GM21717 (cell line): ENCODE data around the gene GUCY1B1.

ENCODE experiments used
- ATAC-seq: cut with Tn5 transposase; IDR thresholded peaks from one replicate; pipeline ENCODE4 v1.9.1; 2021; ENCODE audit warnings: mild to moderate bottlenecking, moderate library complexity; ENCODE audit not compliant: unreplicated experiment

GUCY1B1 gene

DNA sequence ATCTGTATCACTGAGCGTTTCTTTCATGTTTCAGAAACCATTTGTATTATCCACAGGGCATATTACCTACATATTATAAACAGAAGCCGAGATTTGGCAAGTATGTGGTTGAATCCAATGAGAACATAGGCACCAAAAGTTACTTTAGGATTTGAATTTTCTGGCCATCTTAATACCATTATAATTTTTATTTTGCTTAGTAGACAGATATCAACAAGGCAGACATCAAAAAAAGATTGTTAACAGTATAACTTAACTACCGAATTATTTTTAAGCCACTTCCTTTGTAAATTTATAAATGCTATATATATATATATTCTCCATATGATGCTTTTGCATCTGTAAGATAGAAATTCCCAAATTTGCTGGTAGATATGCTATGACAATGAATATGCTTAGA lies 2.2 kb downstream of the GUCY1B1 start:
- no peak for ATAC-seq

DNA sequence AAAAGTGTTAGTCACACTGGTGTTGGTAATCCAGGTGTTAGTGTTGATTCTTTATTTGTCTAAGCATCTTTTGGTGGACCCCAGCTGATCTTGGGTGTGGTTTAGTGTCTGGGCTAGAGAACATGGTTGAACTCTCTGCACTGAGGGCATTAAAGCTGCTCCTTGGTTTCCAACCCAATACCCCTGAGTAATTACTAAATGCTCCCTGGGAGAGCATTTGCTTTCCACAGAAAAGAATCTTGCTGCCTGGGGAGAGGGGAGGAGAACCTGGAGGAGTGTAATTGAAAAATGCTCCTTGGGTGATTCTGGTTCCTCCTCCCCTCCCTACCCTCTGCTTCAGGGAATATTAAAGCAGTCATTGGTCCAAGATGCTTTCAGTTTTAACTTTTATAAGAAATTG lies 3.1 kb downstream of the GUCY1B1 start:
- no peak for ATAC-seq

DNA sequence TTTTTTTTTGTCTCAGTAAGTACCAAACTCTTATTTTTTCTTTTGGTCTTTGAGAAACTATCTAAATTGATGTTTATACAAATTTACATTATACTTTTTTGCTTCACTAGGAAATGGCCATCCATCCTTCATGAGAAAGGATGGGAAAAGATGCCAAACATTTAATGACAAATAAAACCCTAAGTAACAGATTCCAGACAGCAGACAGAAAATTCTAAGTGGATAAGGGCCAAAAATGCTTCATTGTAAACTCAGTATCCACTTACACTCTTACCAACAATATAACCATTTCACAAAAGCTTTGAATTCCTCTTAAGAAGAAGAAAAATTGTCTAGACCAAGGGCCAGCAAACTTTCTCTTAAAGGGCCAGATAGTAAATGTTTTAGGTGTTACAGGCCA lies 3.5 kb downstream of the GUCY1B1 start:
- ATAC-seq, result no peak

DNA sequence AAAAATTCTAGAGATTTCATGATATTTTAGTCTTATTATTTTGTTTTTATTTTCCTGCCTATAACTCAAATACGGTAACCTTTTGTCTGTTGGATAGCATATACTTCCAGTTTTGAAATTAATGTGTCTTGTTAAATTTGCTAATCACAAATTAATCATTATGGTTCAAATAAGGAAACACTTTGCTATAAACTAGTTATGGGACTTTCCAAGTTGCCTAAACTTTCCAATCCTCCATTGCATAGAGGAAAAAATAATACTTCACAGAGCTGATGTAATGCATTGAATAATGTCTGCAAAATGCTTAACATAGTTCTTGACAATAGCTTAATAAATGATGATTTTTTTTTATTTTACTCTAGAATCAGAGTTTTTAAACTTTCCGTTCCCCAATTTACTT lies 4.7 kb downstream of the GUCY1B1 start:
- ATAC-seq, result no peak

DNA sequence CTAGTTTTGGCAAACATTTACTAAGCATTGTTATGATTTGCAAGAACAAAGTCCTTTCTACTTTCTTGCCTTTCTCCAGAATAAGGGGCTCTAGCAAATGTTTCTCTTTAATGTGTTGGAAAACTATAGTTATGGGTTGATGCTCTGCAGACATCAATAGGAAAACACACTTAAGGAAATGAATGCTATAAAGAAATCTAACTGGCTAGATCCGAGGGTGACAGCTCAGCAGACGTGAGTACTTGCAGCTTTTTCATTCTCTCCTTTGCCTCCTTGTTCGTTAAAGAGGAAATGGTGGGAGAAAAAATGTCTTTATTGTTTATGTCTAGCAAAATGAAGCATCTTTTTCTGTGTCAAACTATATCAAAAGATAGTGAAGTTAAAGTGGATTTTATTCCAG lies 6.3 kb downstream of the GUCY1B1 start:
- no peak for ATAC-seq

DNA sequence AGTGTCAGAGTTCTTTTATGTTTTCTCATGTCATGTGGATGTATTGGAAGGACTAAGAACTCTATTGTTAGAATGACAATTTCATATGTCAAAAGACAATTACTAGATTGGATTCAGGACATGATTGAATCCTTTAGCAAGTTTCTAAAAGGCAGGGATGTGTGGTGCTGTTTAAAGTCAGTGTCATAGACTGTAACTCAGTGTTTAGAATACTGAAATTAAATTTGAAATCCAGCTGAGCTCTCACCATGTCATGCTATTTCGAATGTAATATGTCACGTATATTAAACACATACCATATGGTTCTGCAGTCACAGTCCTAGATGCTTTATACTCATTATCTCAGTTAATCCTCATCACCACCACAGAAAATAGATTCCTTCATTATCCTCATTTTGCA lies 7.8 kb downstream of the GUCY1B1 start:
- ATAC-seq, result no peak

DNA sequence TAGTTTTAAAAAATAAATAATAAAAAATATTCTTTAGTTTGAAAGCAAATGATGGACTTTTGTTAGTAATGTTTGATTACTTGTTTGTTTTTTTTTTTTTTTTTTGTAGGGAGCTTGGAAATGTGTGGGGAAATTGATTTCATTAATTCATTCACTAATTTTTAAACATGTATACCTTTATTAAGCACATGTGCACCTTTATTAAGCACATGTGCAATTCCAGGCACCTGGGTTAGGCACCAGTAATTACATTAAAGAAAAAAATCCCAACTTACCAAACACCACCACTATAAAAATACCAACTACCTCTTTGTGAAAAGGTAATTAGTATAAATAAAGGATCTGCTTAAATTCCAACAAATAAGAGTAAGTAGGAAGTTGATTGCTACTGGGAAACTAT lies 9.5 kb downstream of the GUCY1B1 start:
- no peak for ATAC-seq

DNA sequence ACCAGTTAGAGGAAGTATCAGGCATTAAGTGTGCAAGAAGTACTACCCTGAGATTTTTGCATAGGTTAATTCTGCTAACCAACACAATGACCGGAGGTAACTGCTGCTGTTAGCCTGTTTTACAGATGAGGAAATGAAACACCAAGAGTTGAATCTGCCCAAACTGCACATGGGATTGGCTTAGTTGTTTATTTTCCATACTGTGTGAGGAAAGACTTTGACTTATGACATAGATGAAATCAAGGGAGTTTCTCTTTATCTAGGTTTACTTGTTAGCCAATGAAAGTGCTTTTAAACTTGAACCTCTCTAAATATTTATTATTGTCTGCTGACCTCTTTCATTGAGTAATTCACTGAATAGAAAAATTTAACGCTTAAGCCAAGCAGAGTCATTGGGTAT lies 10.3 kb downstream of the GUCY1B1 start:
- no peak for ATAC-seq

DNA sequence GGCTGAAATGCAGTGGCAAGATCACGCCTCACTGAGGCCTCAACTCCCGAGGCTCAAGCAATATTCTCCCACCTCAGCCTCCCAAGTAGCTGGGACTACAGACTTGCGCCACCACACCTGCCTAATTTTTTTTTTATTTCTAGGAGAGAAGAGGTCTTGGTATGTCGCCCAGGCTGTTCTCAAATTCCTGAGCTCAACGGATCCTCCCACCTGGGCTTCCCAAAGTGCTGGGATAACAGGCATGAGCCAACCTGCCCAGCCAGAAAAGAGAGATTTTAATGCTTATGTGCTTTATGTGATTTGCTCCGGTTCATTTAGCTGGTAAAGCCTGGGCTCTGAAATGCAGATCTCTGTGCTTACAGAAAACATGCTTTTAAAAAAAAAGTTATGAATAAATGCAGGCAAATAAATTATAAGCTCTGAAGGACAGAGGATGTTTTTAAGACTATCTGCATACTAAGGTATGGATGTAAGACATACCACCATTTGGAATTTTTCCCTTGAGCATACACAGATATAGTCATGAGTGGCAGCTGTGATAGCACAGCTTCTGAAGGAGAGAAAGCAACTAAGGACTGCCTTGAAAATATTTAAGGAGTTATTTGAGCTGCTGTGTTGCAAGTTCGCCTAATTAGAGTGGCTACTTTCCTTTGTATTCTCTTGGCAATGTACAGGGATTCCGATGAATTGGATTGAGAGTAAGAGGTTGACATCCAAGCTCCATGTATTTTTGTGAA lies 13.8 kb downstream of the GUCY1B1 start:
- ATAC-seq, result no peak

DNA sequence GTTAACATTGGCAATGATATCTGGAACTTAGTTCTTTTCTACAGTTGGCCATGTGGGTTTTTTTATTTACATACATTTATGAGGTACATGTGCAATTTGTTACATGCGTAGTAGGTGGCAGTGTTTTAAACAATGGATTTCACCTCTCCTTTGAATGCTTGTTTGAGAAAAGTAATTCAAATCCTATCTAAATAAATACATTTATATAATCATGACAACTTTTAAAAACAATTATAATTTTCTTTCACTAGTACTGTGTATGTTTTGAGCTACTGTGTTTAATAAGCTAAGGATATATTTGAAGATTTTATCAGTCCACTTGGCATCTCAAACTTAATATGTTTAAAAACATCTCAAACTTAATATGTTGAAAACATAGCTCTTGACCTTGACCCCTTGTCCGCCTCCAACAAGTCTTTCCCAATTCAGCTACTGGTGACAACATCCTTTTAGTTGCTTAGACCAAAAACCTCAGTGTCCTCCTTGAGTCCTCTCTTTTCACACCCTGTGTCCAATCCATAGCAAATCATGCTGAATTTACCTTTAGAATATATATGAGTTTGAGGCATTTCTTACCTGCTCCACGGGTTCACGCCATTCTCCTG lies 14.5 kb downstream of the GUCY1B1 start:
- ATAC-seq, result no peak

DNA sequence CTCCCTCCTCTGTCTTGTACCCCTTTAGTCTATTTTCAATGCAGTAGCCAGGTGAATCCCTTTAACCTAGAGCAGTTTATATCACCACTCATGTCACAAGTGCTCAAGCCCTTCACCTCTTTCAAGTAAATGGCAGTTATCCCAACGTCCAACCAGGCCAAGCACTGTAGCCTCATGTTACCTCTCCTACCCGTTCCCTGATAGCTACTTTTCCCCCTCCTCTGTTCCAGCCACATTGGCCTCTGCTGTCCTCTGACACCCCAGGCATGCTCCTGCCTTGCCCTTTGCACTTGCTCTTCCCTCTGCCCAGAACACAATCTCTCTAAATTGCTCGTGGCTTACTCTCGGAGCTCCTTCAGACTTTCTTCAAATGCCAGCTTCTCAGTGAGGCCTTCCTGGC lies 15.2 kb downstream of the GUCY1B1 start:
- no peak for ATAC-seq

DNA sequence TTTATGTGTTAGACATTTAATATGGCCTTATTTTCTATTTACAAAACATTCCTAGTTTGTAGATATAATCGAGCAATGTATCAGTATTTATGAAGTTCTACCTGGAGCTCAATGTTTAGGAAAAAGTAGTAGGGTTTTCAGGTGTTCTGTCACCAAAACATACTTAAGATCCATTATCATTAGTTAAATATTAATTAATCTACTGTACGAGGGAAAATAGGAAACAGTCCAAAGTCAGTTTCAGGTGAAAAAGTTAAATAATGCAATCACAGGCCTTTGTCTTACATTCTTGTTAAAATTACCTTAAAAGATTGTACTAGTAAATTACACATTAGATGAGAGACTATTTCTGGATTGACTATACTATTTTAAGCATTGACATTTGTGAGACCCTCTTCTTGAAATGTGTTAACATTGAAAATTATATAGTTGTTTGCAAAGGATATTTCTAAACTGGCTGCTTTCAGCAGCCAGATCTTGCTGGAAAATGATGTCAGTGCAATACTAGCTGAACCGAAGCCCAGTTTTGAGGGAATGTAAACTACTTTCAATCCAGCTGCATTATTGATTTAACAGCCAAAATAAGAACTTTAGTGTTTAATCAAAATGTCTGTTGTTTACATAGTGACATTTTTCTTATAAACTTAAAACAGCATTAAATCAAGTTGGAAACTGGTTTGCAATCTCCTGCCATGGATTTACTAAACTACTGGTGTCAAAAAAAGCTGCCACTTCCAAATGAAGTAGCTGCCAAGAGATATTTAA lies 19.3 kb downstream of the GUCY1B1 start:
- no peak for ATAC-seq

DNA sequence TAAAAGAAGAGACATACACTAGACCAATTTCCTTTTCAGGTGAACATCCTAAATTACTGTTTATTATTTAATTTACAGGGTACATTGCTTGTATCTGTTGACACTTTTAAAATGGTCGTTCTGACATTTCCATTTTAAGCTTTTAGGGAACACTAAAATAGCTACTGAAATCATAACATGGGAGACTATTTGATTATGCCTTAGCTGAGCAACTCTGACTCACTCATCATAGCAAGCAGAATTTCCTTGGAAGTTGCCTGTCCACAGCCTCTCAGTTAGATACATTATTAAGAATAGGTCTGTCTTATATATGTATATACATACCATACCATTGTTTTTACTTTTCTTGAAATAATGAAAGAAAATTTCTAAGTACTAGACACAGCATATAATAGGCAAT lies 22.0 kb downstream of the GUCY1B1 start:
- ATAC-seq, result no peak

DNA sequence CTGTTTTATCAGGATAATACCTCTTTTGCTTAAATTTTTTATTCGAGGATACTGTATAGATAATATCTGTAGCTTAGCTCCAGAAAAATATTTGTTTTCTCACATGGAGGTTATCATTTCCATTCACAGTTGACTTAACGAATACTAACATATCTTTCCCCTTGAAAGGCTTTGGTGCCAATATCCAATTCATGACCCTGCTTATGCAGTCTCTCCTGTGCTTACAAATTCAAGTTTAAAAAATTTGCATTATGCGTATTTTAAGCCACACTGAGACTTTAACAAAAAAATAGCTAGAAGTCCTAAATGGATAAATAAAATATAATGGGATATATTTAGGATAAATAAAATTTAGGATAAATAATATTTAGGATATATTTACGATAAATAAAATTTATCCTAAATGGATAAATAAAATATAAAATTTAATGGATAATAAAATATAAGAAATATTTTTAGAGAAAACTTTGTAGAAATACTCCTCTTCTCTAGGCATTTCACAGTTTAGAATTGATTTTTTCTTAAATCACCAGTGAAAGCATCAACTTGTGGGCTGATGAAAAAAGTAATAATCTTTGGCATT lies 22.5 kb downstream of the GUCY1B1 start:
- no peak for ATAC-seq

DNA sequence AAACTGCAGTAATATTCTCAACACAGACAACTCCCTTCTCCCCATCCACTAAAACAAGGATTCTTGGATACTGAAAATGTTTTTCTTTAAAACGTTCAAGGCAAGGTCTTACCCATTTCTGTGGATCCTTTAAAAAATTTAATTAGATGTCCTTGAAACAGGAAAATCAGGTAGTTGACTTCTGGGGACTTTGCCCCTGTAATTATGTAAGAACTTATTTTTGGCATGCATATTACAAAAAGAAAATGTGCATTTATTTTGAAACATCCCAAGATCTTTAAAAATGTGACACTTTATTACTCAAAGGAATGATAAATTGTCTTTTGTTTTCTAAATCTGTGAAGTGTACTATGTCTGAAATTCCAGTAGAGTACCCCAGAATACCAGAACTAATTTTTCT lies 25.8 kb downstream of the GUCY1B1 start:
- no peak for ATAC-seq

DNA sequence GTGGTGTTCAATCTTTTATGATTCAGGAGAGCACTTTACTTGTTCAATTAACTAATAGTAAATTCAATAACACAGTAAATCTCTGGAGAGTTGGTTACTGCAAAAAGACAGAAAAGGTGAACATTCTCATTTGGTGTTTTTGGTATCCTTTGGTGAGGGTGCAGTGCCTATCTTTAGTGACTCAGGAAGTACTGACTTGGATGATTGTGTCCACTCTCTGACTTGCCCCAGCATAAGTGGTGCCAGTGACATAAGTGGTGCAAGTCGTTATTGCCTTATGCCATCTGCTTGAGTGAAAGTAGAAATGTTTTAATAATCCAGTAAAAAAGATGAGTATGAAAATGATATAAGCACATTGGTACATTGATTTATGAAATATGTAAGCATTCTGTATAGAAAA lies 27.0 kb downstream of the GUCY1B1 start:
- no peak for ATAC-seq

DNA sequence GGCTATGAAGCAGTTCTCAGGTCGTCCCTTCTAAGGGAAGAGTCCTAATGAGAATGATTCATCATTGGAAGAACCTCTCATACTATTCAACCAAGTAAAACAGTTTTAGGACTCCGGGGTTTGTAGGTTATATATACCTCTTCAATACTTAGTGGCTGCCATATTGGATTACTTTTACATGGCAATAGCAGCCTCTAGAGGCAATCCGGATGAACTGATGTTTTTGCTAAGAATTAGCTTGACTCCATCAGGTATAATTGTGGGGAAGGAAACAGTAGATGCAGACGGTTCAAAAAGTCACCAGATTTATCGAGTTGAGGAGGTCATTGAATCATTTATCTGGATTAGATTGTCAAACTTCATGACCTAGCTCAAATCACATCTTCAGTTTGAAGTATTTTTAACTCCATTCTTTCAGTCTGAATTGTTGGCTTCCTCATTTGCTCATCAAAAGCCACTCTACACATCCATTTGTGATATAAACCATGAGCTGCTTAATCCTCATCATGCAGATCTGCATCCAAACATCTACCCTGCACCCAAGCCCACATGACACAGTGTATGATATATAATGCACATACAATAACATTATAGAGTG lies 28.4 kb downstream of the GUCY1B1 start:
- ATAC-seq, result peak; percentile 97

DNA sequence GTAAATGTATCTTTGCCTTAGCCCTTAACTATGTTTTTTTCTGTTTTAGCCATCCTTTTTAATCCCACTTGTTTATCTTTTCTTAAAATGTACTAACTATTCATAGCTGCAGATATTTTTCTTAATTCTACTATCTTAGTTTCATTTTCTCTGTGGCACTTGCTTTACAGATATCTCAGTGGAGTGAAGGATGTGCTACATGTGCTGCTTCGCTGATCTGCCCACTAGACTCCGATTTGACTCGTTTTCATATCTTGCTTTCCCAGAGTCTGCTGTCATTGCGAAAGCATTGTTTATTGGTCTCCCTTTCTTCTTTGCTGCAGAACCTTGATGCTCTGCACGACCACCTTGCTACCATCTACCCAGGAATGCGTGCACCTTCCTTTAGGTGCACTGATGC lies 30.6 kb downstream of the GUCY1B1 start:
- no peak for ATAC-seq

DNA sequence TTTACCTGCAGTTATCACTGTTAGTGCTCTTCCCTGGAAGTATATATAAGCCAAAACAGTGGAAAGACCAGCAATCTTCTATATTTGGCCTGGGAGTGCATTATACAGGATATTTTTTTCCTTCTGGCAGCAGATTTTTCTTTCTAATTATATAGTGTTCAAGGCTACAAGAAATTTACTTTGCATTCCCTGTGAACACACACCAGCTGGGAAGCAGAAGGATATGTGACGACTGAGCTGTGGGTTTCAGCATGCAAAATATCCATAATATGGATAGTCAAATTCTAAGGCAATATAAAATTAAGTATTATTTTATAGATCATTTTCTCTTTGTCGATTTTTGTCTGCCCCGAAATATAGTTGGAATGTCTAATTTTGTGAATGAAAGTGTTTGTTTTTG lies 31.2 kb downstream of the GUCY1B1 start:
- no peak for ATAC-seq

DNA sequence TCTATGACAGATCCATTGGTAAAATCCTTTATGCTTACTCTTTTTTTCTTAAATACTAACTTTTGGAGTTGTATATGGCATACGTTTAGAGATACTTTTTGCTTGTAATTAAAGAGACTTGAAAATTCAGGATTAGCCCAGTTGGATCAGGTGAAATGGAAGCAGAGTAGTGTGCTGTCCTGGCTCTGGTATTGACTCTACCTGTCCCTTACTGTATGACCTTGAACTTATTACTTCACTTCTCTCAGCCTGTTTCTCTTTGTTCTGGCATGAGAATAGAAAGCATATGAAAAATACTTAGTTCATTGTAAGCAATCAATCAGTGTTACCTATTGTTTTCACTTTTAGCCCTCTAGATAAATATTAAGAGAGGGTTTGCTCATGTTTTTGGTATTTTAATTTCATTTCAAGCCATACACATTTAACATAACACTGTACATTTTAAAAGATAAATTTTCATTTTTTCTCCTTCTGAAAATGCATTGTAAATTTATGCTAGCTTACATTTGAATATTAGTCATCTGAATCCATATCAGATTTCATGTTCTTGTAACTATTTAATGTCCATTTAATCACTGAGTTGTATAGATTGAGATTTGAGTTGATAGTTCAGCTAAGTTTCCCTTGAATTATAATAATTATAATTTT lies 35.9 kb downstream of the GUCY1B1 start:
- no peak for ATAC-seq

DNA sequence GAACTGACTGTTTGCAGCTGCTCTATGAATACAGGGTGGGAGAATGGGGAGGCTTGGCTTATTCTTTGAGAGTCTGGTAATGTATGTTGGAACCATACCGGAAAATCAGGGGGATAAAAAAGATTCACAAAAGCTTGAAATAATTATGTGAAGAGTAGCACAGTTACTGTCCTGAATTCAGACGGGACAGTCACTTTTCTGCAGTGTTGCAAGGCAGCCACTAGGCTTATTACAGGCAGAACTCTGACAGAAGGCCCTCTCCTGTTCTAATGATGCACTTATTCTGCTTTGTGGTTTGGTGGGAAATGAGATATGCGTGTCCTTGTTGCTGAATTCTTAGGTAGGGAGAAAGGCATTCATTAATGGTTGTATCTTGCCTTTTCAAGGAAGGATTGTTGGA lies 37.2 kb downstream of the GUCY1B1 start:
- peak; percentile 79 for ATAC-seq
